K562 (cell line): Measurements from ENCODE around the gene CLTB. TPM values are rescaled to one million over a fixed set of nuclear protein-coding genes. Genes with fewer than 3 reads are reported as not detected.
A peak's percentile ranks its signal among the peaks of the same experiment; 100 is the strongest.

ENCODE experiments used
- ATAC-seq: fragments of 200-7000 bp; cut with Tn5 transposase; 3 replicates; pipeline ENCODE4 v1.9.1; 2020; ENCODE audit warnings: moderate library complexity
- BruUV-seq: library from RNA; stranded (reverse); fragments of 400-500 nt; replicated peaks from 2 replicates; lab custom pipeline; 2021; lab: Mats Ljungman, UMichigan
- CTCF ChIA-PET: fragments of 300-600 bp; formaldehyde crosslinking; extraction: SDS; loops from one replicate; lab custom pipeline; 2021; ENCODE audit warnings: low intra/inter-chr PET ratio; lab: Yijun Ruan, JAX
- POLR2A ChIA-PET: fragments of 300-600, 350-650 bp; sonication (Branson Sonifier 250); formaldehyde crosslinking; extraction: SDS; loops from one replicate; lab custom pipeline; 2021; ENCODE audit warnings: antibody characterized with exemption, inconsistent platforms; lab: Yijun Ruan, JAX
- DNase-seq, 4 experiments: peaks; one replicate each; pipeline versions ENCODE4 v3.0.0 to v3.0.0-alpha.2; 2011 to 2018; ENCODE audit warnings: low spot score in 3 of 4, mixed read lengths in 3 of 4; ENCODE audit errors: extremely low read depth in 1 of 4
- FAIRE-seq: peaks from 2 replicates; lab custom pipeline; 2011; peaks lifted over from hg19 to GRCh38; lab: Jason Lieb, UNC
- H2AFZ ChIP-seq: 2 replicates; pipeline ENCODE4 v1.6.0; 2011; ENCODE audit warnings: low read depth, low read length, control low read depth, inconsistent platforms
- H3K27ac ChIP-seq: fragments of 200-600 bp; 3 replicates; pipeline ENCODE4 v1.8.0; 2011; ENCODE audit warnings: low read depth, mild to moderate bottlenecking, control low read depth, inconsistent platforms, low read length, moderate library complexity, mixed read lengths; ENCODE audit errors: extremely low read depth
- H3K27me3 ChIP-seq, 2 experiments: fragments of 300-600 bp in 1 of 2; 2 replicates in 1 of 2; 3 replicates in 1 of 2; pipeline versions ENCODE4 v1.6.0 to v1.8.0; 2011; ENCODE audit warnings: inconsistent platforms in 2 of 2, low read length in 2 of 2, mild to moderate bottlenecking in 1 of 2, mixed read lengths in 1 of 2, moderate library complexity in 1 of 2; ENCODE audit not compliant: control insufficient read depth in 2 of 2, insufficient read depth in 2 of 2
- H3K36me3 ChIP-seq: fragments of 300-600 bp; 3 replicates; pipeline ENCODE4 v1.8.0; 2011; ENCODE audit warnings: mild to moderate bottlenecking, low read length, inconsistent platforms; ENCODE audit not compliant: control insufficient read depth, insufficient read depth
- H3K4me1 ChIP-seq, 2 experiments: fragments of 200-600 bp in 1 of 2; replicated peaks in 1 of 2; 2 replicates in 1 of 2; 3 replicates in 1 of 2; pipeline versions ENCODE4 v1.5.1 to v1.8.0; 2011; ENCODE audit warnings: inconsistent platforms in 2 of 2, low read length in 2 of 2, mild to moderate bottlenecking in 1 of 2, mixed read lengths in 1 of 2, moderate library complexity in 1 of 2; ENCODE audit not compliant: control insufficient read depth in 2 of 2, insufficient read depth in 2 of 2
- H3K4me2 ChIP-seq: 2 replicates; pipeline ENCODE4 v1.6.1; 2011; ENCODE audit warnings: low read length, control low read depth, inconsistent platforms, mixed read lengths; ENCODE audit not compliant: insufficient read depth
- H3K4me3 ChIP-seq: fragments of 200-600 bp; sonication (generic), shearing (Covaris generic); 2 replicates; pipeline ENCODE4 v1.5.1; 2016; ENCODE audit warnings: control low read depth, inconsistent platforms
- H3K79me2 ChIP-seq: fragments of 200-600 bp; 3 replicates; pipeline ENCODE4 v1.8.0; 2011; ENCODE audit warnings: low read length, inconsistent platforms; ENCODE audit not compliant: control insufficient read depth, insufficient read depth
- H3K9ac ChIP-seq, 2 experiments: 2 replicates each; pipeline versions ENCODE4 v1.6.0 to v1.6.1; 2011; ENCODE audit warnings: low read depth in 2 of 2, low read length in 2 of 2, control low read depth in 1 of 2, inconsistent platforms in 1 of 2, mild to moderate bottlenecking in 1 of 2, mixed read lengths in 1 of 2; ENCODE audit not compliant: insufficient read depth in 1 of 2
- H3K9me1 ChIP-seq: one replicate; pipeline ENCODE4 v1.6.0; 2011; ENCODE audit warnings: inconsistent platforms, mild to moderate bottlenecking, low read length, moderate library complexity; ENCODE audit not compliant: control insufficient read depth, insufficient read depth
- H3K9me3 ChIP-seq: replicated peaks from 2 replicates; pipeline ENCODE4 v1.5.1; 2011; ENCODE audit warnings: low read depth, low read length, inconsistent platforms; ENCODE audit not compliant: control insufficient read depth, insufficient read depth
- H4K20me1 ChIP-seq: replicated peaks from 2 replicates; pipeline ENCODE4 v1.6.1; 2011; ENCODE audit warnings: low read length, inconsistent platforms, mixed read lengths; ENCODE audit not compliant: control insufficient read depth, insufficient read depth
- BRF1 ChIP-seq: IDR thresholded peaks from 3 replicates; pipeline ENCODE4 v1.6.1; 2011; ENCODE audit warnings: borderline replicate concordance, mild to moderate bottlenecking; ENCODE audit not compliant: insufficient read length; ENCODE audit errors: extremely low read depth
- CREB3 ChIP-seq: fragments of 450-650 bp; conservative IDR thresholded peaks from 2 replicates; pipeline ENCODE4 v1.6.1; 2016; ENCODE audit warnings: missing genetic modification characterization, low read depth, mild to moderate bottlenecking, missing compliant biosample characterization, moderate library complexity
- E2F5 ChIP-seq: sonication (generic); formaldehyde crosslinking; IDR thresholded peaks from 2 replicates; pipeline ENCODE4 v1.8.0; 2022; ENCODE audit warnings: mild to moderate bottlenecking, missing genetic modification reagents
- FOXO4 ChIP-seq: fragments of 450-650 bp; formaldehyde crosslinking; IDR thresholded peaks from 2 replicates; pipeline ENCODE4 v1.4.0; 2020; ENCODE audit warnings: mild to moderate bottlenecking, moderate library complexity
- HSF4 ChIP-seq: fragments of 250-450 bp; sonication (Bioruptor Pico); IDR thresholded peaks from 2 replicates; pipeline ENCODE4 v2.1.2; 2022; ENCODE audit warnings: mild to moderate bottlenecking, moderate library complexity, borderline replicate concordance
- MAFG ChIP-seq: fragments of 450-650 bp; conservative IDR thresholded peaks from 2 replicates; pipeline ENCODE4 v1.6.1; 2016; ENCODE audit warnings: missing genetic modification characterization, missing compliant biosample characterization
- MECOM ChIP-seq: fragments of 250-450 bp; sonication (Bioruptor Pico); IDR thresholded peaks from 2 replicates; pipeline ENCODE4 v1.8.0; 2022; ENCODE audit warnings: inconsistent platforms
- NFATC3 ChIP-seq: fragments of 450-650 bp; IDR thresholded peaks from 2 replicates; pipeline ENCODE4 v1.6.1; 2017; ENCODE audit warnings: mild to moderate bottlenecking
- NRF1 ChIP-seq, 2 experiments: fragments of 450-650 bp; IDR thresholded peaks in 1 of 2; conservative IDR thresholded peaks in 1 of 2; 2 replicates each; pipeline ENCODE4 v1.6.1; 2014; ENCODE audit warnings: mild to moderate bottlenecking in 2 of 2
- RBM14 ChIP-seq: fragments of 200-400 bp; formaldehyde crosslinking; IDR thresholded peaks from 2 replicates; pipeline ENCODE4 v1.6.1; 2018; ENCODE audit warnings: low read depth, mild to moderate bottlenecking, low read length, moderate library complexity, borderline replicate concordance; ENCODE audit not compliant: insufficient read depth
- RHOXF2B ChIP-seq: fragments of 250-450 bp; sonication (Bioruptor Pico); conservative IDR thresholded peaks from 2 replicates; pipeline ENCODE4 v1.5.1; 2021
- ZNF280B ChIP-seq: fragments of 250-450 bp; sonication (Bioruptor Pico); IDR thresholded peaks from 2 replicates; pipeline ENCODE4 v1.5.1; 2021; ENCODE audit warnings: mild to moderate bottlenecking
- ZNF395 ChIP-seq: fragments of 200-800 bp; sonication (Bioruptor generic); IDR thresholded peaks from 2 replicates; pipeline ENCODE4 v1.6.1; 2017; ENCODE audit warnings: missing genetic modification characterization, missing compliant biosample characterization
- WGBS: fragments of 100-300 bp; shearing (Covaris generic); methylation state at CpG from one replicate; pipeline ENCODE4 v1.1.6; 2016; ENCODE audit warnings: low coverage, mixed read lengths; ENCODE audit not compliant: insufficient coverage; ENCODE audit errors: missing lambda C conversion rate; 5-methylcytosine and 5-hydroxymethylcytosine counted together
- in situ Hi-C: fragments of 300-500 bp; cut with MboI; formaldehyde crosslinking; loops from 4 replicates; pipeline ENCODE4 v1.15.0; 2018; ENCODE audit warnings: inconsistent platforms, mixed read lengths
- intact Hi-C: fragments of 100-400 bp; cut with micrococcal nuclease; formaldehyde crosslinking; loops from 2 replicates; pipeline ENCODE4 v1.14.2; 2022
- polyA plus RNA-seq, 8 experiments: library from polyadenylated mRNA; depleted of rRNA in 4 of 8; stranded (reverse) in 5 of 8; unstranded in 3 of 8; fragments of >200 nt; fragmentation: Nextera tagmentation in 2 of 8; fragmentation: Illumina TruSeq in 1 of 8; extraction: Ambion mirVana in 2 of 8; extraction: Trizol in 1 of 8; gene quantifications; 2 replicates each; pipeline versions ENCODE4 v1.2.1 to v1.2.3, GENCODE V29; 2011 to 2014; ENCODE audit warnings: inconsistent platforms in 1 of 8, missing spikeins in 1 of 8
- total RNA-seq, 7 experiments: library from RNA; depleted of rRNA in 6 of 7; stranded (reverse); fragments of >200 nt in 6 of 7; fragmentation: Illumina TruSeq in 2 of 7; extraction: Trizol in 2 of 7; gene quantifications; 2 replicates each; pipeline versions ENCODE4 v1.2.1 to v1.2.3, GENCODE V29; 2011 to 2021; ENCODE audit warnings: low replicate concordance in 1 of 7

Gene CLTB
- total and polyA plus RNA-seq, 9 of the 15 experiments (the other 6 are each of a cell fraction or from before 2014, with no cell fraction given): 1.8 to 117 (median 39.0) TPM

- TF ChIP-seq NRF1 (conservative IDR thresholded peaks at IDR 0.05 in 1 of 2, IDR thresholded peaks at IDR 0.05 in 1 of 2): no peak
- no peak for TF ChIP-seq BRF1
- no peak for TF ChIP-seq CREB3 (tag)
- TF ChIP-seq RHOXF2B: no peak
- TF ChIP-seq FOXO4: no peak
- no peak for TF ChIP-seq RBM14
These were observed 2.6 kb downstream of the CLTB start (continued) for GRCh38 chr5:176413709-176414191.

GRCh38 chr5:176413255-176413565, 3.1 kb downstream of the CLTB start:
- intact Hi-C loops: loop anchor here (10.0 kb wide), 1 partner anchor 72 kb away; no protein-coding TSS in a partner anchor
- no peak overlapping the region for H3K4me2 ChIP-seq
- ChIA-PET CTCF (no interaction called here), POLR2A (interaction anchor here (0.7 kb wide), 1 partner anchor 260 kb away, joined by 3 read pairs; no protein-coding TSS in a partner anchor)
- H3K4me3 ChIP-seq: no peak overlapping the region
- ATAC-seq (no peak), FAIRE-seq (no peak), DNase-seq (no peak)
- WGBS: 71% methylated on average over 1 of the region's 2 CpGs
- peaks cover 18% of the 10 kb centered on the region; the same call in 2 of the 3 replicates for H3K36me3 ChIP-seq
- BruUV-seq: no TSS peak
- no peaks in the 10 kb centered on the region for H3K27me3 ChIP-seq
- H3K4me1 ChIP-seq: peaks cover 12 to 17% of the 10 kb centered on the region in 2 experiments; a peak in 4 of 5 replicates
- peaks cover 9% of the 10 kb centered on the region; the same call in 1 of the 2 replicates for H4K20me1 ChIP-seq
- peak overlapping the region in 1 of 2 experiments; percentile 49; a peak in 2 of 4 replicates for H3K9ac ChIP-seq
- peaks cover 4% of the 10 kb centered on the region for H3K9me1 ChIP-seq
- peaks cover 21% of the 10 kb centered on the region for H3K79me2 ChIP-seq
- TF ChIP-seq HSF4 (CRISPR knock-in tag) (no peak), MECOM (CRISPR knock-in tag) (no peak), NFATC3 (no peak), E2F5 (CRISPR knock-in tag) (no peak), ZNF395 (no peak), MAFG (tag) (no peak), ZNF280B (CRISPR knock-in tag) (no peak)
- in situ Hi-C loops: no loop called here
- no peak overlapping the region for H2AFZ ChIP-seq
- H3K9me3 ChIP-seq: no peaks in the 10 kb centered on the region
- H3K27ac ChIP-seq: no peak overlapping the region
